PC-3 (cell line): ENCODE data around the gene AP1S1.

ENCODE experiments used
- CTCF ChIP-seq: fragments of 300-600 bp; sonication (generic); conservative IDR thresholded peaks from 2 replicates; pipeline ENCODE4 v1.5.1; 2017; ENCODE audit warnings: antibody characterized with exemption, low read depth, mild to moderate bottlenecking, low read length
- EZH2 ChIP-seq: fragments of 300-600 bp; sonication (generic); IDR thresholded peaks from one replicate; pipeline ENCODE4 v1.6.1; 2017; ENCODE audit warnings: antibody characterized with exemption, mild to moderate bottlenecking, low read length; ENCODE audit not compliant: unreplicated experiment

- TF ChIP-seq CTCF (no peak), EZH2 (no peak)
Measured at GRCh38 chr7:101173752-101174244, 19.5 kb downstream of the AP1S1 start.
